Kidney epithelial cell (primary cell): ENCODE data around the gene DCC. TPM values are rescaled to one million over a fixed set of nuclear protein-coding genes. Genes with fewer than 3 reads are reported as not detected.

Source experiments
- DNase-seq: peaks from one replicate; pipeline ENCODE4 v3.0.0-alpha.2; 2010; ENCODE audit warnings: low read depth
- H3K27me3 ChIP-seq: 2 replicates; pipeline ENCODE4 v1.6.0; 2011; ENCODE audit warnings: low read length; ENCODE audit not compliant: control insufficient read depth, insufficient read depth
- H3K36me3 ChIP-seq: 2 replicates; pipeline ENCODE4 v1.5.1; 2011; ENCODE audit warnings: low read length; ENCODE audit not compliant: control insufficient read depth, insufficient read depth
- H3K4me3 ChIP-seq: 2 replicates; pipeline ENCODE4 v1.5.1; 2011; ENCODE audit warnings: low read depth, mild to moderate bottlenecking, control low read depth, low read length
- CTCF ChIP-seq: IDR thresholded peaks from 2 replicates; pipeline ENCODE4 v1.5.1; 2011; ENCODE audit warnings: mild to moderate bottlenecking, moderate library complexity, low read length, control low read depth, inconsistent platforms; ENCODE audit not compliant: insufficient read depth, poor library complexity, severe bottlenecking
- total RNA-seq: library from RNA; depleted of rRNA; stranded (reverse); fragments of >200 nt; gene quantifications from 2 replicates; pipeline ENCODE4 v1.2.3, GENCODE V29; 2015

The DCC gene
- total RNA-seq, 1 donor from 2014 or later, result 0.04 TPM

- H3K27me3 ChIP-seq, result no peaks in the 10 kb centered on the region
- no peaks in the 10 kb centered on the region for H3K36me3 ChIP-seq
- no peak for DNase-seq
- H3K4me3 ChIP-seq, result no peak overlapping the region
- no peak for TF ChIP-seq CTCF
Measured at GRCh38 chr18:53219853-53220252, 879.9 kb downstream of the DCC start.

GRCh38 chr18:53224128-53224778, 884.3 kb downstream of the DCC start:
- no peak overlapping the region for H3K4me3 ChIP-seq
- no peak for TF ChIP-seq CTCF

DNA sequence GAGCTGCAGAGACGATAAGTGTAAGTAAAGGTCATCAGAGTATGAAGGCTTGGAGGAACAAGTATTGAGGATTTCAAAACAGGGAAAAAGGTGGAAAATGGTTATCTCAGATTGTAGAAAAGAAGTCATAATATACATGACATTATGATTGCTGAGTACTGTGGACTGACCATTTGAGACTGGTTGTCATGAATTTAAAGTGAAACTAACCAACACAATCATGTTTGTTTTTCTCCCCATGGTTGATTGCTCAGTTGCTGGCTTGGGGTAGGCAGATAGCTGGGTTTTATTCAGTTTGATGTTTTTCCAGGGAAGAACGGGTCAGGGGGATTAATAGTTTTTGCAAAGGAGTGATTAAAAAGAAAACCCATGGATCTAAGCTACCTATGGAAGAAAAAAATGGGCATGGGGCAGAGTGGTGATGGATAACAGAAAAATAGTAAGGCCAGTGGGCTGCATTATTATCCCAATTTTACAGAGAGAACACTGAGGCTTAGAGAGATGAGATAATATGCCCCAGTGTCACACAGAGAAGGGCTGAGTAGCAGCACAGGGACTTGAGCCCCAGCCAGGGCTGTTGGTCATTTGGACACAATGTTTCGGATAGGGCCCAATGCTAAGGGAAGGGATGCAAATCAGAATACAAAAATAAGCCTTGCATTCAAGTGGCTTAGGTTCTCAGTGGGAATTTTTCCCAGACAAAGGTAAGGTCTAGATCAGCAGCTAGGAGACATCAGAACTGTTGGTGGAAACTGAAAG, 885.7 kb downstream of the DCC start:
- no peak overlapping the region for H3K4me3 ChIP-seq
- H3K27me3 ChIP-seq, result no peaks in the 10 kb centered on the region
- H3K36me3 ChIP-seq, result no peaks in the 10 kb centered on the region
- TF ChIP-seq CTCF, result no peak
- DNase-seq, result no peak

More at GRCh38 chr18:53224128-53224778, 884.3 kb downstream of the DCC start:
- DNase-seq, result no peak
- H3K36me3 ChIP-seq, result no peaks in the 10 kb centered on the region
- no peaks in the 10 kb centered on the region for H3K27me3 ChIP-seq

DNA sequence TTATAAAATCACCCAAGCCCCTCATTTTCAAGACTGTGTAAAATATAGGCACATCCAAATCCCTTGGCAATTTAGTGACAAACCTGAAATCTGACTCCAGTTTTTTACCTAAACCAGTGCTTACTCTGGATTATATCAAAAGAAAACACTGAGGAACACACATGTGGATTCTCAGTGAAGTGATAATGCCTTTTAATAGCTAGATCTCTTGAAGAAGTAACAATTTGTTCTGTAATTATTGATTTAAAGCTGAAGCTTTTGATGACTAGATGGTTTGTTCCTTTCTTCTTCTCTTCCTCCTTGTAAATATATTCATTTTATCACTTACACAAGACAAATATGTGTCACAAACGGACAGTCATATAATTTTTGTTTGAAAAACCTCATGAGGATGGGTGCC, 894.6 kb downstream of the DCC start:
- TF ChIP-seq CTCF, result no peak
- no peaks in the 10 kb centered on the region for H3K27me3 ChIP-seq
- no peaks in the 10 kb centered on the region for H3K36me3 ChIP-seq
- no peak for DNase-seq
- no peak overlapping the region for H3K4me3 ChIP-seq

GRCh38 chr18:53241161-53241560, 901.2 kb downstream of the DCC start:
- no peak for DNase-seq
- Histone ChIP-seq H3K36me3 (no peaks in the 10 kb centered on the region), H3K4me3 (no peak overlapping the region), H3K27me3 (no peaks in the 10 kb centered on the region)
- TF ChIP-seq CTCF, result no peak
